ENCODE data around the gene COX6B2. TPM values are rescaled to one million over a fixed set of nuclear protein-coding genes. Genes with fewer than 3 reads are reported as not detected.
"Not testable (repeated sequence)": the region's sequence is repeated elsewhere in the genome, so short reads cannot be mapped to it uniquely, and the experiment has no call there.

COX6B2 gene
- total RNA-seq = under 1 TPM in 1 of 2 experiments, not detected in 1; 0.55 TPM

- POLR2A ChIA-PET = interaction anchor here (0.5 to 2.0 kb wide), 3 partner anchors 15 to 313 kb away, joined by 3 to 6 read pairs (median 4); partner anchors contain the start of gene KMT5C
- DNase-seq = no peak
- Mint-ChIP-seq H3K36me3 (no peaks in the 10 kb centered on the region), H3K4me3 (peak within 1 kb of the TSS; percentile 86), H3K27ac (no peak within 1 kb of the TSS), H3K27me3 (peaks cover 44% of the 10 kb centered on the region), H3K9me3 (no peaks in the 10 kb centered on the region), H3K4me1 (peaks cover 16% of the 10 kb centered on the region)
- ATAC-seq (ENCODE audit: low read depth) = no peak
These were observed at the start of gene COX6B2 for GRCh38 chr19:55354698-55355212. COX6B2 (minus strand) TSS chr19:55354719; CDS start chr19:55354521, 198 bp downstream.

DNA sequence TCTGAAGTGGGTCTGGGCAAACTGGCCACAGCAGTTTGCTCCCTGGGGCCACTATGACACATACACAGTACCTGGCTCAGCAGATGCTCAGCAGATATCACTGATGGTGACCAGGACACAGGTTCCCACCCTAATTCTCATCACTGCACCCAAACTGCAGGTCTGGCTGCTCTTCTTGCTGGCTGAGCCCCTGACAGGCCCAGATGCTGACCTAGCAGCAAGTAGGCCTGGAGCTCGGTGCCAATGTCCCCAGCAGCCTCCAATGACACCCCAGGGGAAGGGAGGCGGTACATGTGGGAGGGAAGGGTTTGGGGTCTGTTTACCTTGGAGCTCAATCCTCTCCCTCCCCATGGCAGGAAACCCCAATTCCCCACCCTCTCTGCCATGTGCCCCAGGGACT lies 48.0 kb upstream of the COX6B2 start:
- POLR2A ChIA-PET = interaction anchor here (2.1 to 12.9 kb wide), 2 partner anchors 12 to 19 kb away, joined by 7 to 211 read pairs; partner anchors contain the start of genes RPL28 and TMEM238
- H3K27me3 Mint-ChIP-seq = no peaks in the 10 kb centered on the region
- peaks cover 42% of the 10 kb centered on the region for H3K36me3 Mint-ChIP-seq
- DNase-seq (no peak), ATAC-seq (ENCODE audit: low read depth) (no peak)
- H3K4me3 Mint-ChIP-seq = no peak overlapping the region
- H3K4me1 Mint-ChIP-seq = peaks cover 35% of the 10 kb centered on the region
- H3K9me3 Mint-ChIP-seq = no peaks in the 10 kb centered on the region
- no peak overlapping the region for H3K27ac Mint-ChIP-seq

- not testable (repeated sequence) for ATAC-seq (ENCODE audit: low read depth); H3K27me3 Mint-ChIP-seq; H3K27ac Mint-ChIP-seq; DNase-seq; H3K4me3 Mint-ChIP-seq; H3K9me3 Mint-ChIP-seq
- peaks cover 32% of the 10 kb centered on the region for H3K4me1 Mint-ChIP-seq
- POLR2A ChIA-PET = interaction anchor here (12.9 kb wide), 1 partner anchor 10 kb away, joined by 211 read pairs; the partner anchor contains the start of gene RPL28
- H3K36me3 Mint-ChIP-seq = peaks cover 36% of the 10 kb centered on the region
These were observed 46.9 kb upstream of the COX6B2 start for GRCh38 chr19:55401390-55401789.

- H3K9me3 Mint-ChIP-seq = no peaks in the 10 kb centered on the region
- H3K27ac Mint-ChIP-seq = peak overlapping the region; percentile 54
- H3K36me3 Mint-ChIP-seq = peaks cover 26% of the 10 kb centered on the region
- ATAC-seq (ENCODE audit: low read depth) (no peak), DNase-seq (no peak)
- H3K4me1 Mint-ChIP-seq = peaks cover 23% of the 10 kb centered on the region
- H3K27me3 Mint-ChIP-seq = no peaks in the 10 kb centered on the region
- POLR2A ChIA-PET = interaction anchor here (1.5 to 12.9 kb wide), 3 partner anchors 8 to 17 kb away, joined by 9 to 211 read pairs (median 10); partner anchors contain the start of genes RPL28 and TMEM238
- H3K4me3 Mint-ChIP-seq = no peak overlapping the region
These were observed 46.0 kb upstream of the COX6B2 start for GRCh38 chr19:55400281-55401087.

GRCh38 chr19:55398200-55398925 lies 43.8 kb upstream of the COX6B2 start:
- POLR2A ChIA-PET = interaction anchor here (1.0 to 12.9 kb wide), 5 partner anchors 7 to 59 kb away, joined by 4 to 211 read pairs (median 9); partner anchors contain the start of genes KMT5C, RPL28, TMEM238 and UBE2S
- DNase-seq (no peak), ATAC-seq (ENCODE audit: low read depth) (no peak)
- Mint-ChIP-seq H3K9me3 (no peaks in the 10 kb centered on the region), H3K4me1 (peaks cover 14% of the 10 kb centered on the region), H3K36me3 (peaks cover 17% of the 10 kb centered on the region), H3K27me3 (no peaks in the 10 kb centered on the region), H3K27ac (peak overlapping the region; percentile 37), H3K4me3 (no peak overlapping the region)

DNA sequence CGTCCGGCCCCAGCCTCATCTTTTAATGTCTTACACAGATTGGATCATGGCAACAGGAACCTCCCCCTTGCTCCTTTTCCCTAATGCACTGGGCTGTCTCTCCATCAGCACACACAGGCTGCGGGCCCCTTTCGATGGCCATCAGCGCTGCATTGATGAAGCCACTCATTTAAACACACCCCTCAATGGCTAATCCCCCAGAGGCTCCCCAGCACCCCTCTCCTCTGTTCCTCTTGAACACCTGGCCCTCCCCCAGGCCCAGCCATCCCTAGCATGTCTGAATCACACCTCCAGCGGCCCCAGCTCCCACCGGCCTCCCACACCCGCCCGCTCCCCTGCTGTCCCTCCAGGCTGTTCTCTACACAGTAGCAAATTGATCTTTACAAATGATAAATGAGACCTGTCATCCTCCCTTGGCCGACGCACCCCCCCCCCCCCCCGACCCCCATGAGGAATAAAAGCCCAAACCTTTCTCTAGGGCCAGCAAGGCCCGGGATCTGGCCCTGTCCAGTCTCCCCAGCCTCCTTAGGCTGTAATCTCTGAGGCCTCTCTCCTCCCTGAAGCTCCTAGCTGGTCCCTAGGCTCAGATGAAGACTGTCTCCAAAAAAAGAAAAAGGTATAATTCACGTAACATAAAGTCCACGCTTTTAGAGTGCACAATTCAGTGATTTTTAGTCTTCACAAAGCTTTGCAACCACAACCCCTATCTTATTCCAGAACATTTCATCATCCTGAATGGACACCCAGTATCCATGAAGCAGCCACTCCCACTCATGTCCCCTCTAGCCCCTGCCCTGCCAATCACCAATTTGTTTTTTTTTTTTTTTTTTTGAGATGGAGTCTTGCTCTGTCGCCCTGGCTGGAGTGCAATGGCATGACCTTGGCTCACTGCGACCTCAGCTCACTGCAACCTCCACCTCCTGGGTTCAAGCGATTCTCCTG lies 38.6 kb upstream of the COX6B2 start:
- Mint-ChIP-seq H3K36me3 (peaks cover 10% of the 10 kb centered on the region), H3K27ac (no peak overlapping the region), H3K4me1 (peaks cover 16% of the 10 kb centered on the region), H3K9me3 (no peaks in the 10 kb centered on the region), H3K4me3 (no peak overlapping the region), H3K27me3 (no peaks in the 10 kb centered on the region)
- POLR2A ChIA-PET = interaction anchor here (0.5 to 11.0 kb wide), 4 partner anchors 9 to 111 kb away, joined by 3 to 211 read pairs (median 4); partner anchors contain the start of genes TMEM238 and UBE2S
- DNase-seq (no peak), ATAC-seq (ENCODE audit: low read depth) (no peak)

- no peak overlapping the region for H3K4me3 Mint-ChIP-seq
- peaks cover 24% of the 10 kb centered on the region for H3K4me1 Mint-ChIP-seq
- H3K9me3 Mint-ChIP-seq = no peaks in the 10 kb centered on the region
- H3K36me3 Mint-ChIP-seq = peaks cover 21% of the 10 kb centered on the region
- ATAC-seq (ENCODE audit: low read depth) (no peak), DNase-seq (no peak)
- POLR2A ChIA-PET = interaction anchor here (0.7 to 11.0 kb wide), 2 partner anchors 12 to 112 kb away, joined by 4 to 211 read pairs; partner anchors contain the start of gene UBE2S
- peak overlapping the region; percentile 22 for H3K27ac Mint-ChIP-seq
- no peaks in the 10 kb centered on the region for H3K27me3 Mint-ChIP-seq
These were observed 37.4 kb upstream of the COX6B2 start for GRCh38 chr19:55391702-55392615.

- no peaks in the 10 kb centered on the region for H3K9me3 Mint-ChIP-seq
These were observed 36.7 kb upstream of the COX6B2 start for GRCh38 chr19:55391191-55391670.

DNA sequence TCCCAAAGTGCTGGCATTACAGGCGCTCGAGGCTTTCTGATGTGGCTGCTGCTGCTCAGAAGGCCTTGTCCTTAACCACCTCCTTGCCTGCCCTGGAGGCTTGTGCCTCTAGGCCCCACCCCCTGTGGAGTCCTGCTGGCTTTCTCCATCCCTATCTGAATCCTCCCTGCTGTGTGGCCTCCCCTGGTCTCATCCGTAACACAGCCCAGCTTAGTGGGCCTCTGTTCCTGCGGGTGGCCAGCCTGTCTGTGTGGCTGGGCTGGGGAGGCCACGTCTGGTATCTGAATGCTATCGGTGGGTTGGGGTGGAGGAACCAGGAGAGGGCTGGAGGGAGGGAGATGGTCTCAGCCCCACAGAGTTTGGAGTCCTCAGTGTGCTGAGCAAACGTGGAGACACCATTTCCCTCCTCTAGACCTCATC lies 36.0 kb upstream of the COX6B2 start:
- no peaks in the 10 kb centered on the region for H3K9me3 Mint-ChIP-seq
- POLR2A ChIA-PET = interaction anchor here (0.6 to 11.0 kb wide), 4 partner anchors 13 to 453 kb away, joined by 3 to 211 read pairs (median 12); partner anchors contain the start of genes UBE2S and ZNF628
- no peak overlapping the region for H3K27ac Mint-ChIP-seq
- H3K27me3 Mint-ChIP-seq = no peaks in the 10 kb centered on the region
- ATAC-seq (ENCODE audit: low read depth) = no peak
- DNase-seq = no peak
- no peak overlapping the region for H3K4me3 Mint-ChIP-seq
- H3K36me3 Mint-ChIP-seq = peaks cover 34% of the 10 kb centered on the region
- H3K4me1 Mint-ChIP-seq = peaks cover 28% of the 10 kb centered on the region

More at GRCh38 chr19:55391191-55391670, 36.7 kb upstream of the COX6B2 start:
- Mint-ChIP-seq H3K36me3 (peaks cover 28% of the 10 kb centered on the region), H3K27ac (no peak overlapping the region), H3K4me3 (no peak overlapping the region), H3K27me3 (no peaks in the 10 kb centered on the region), H3K4me1 (peaks cover 28% of the 10 kb centered on the region)
- POLR2A ChIA-PET = interaction anchor here (0.6 to 11.0 kb wide), 3 partner anchors 12 to 454 kb away, joined by 3 to 211 read pairs (median 6); partner anchors contain the start of genes UBE2S and ZNF628
- DNase-seq (no peak), ATAC-seq (ENCODE audit: low read depth) (no peak)

- POLR2A ChIA-PET = interaction anchor here (0.8 to 11.0 kb wide), 3 partner anchors 14 to 1200 kb away, joined by 3 to 211 read pairs (median 19); partner anchors contain the start of genes MBOAT7 and UBE2S
- DNase-seq = no peak
- ATAC-seq (ENCODE audit: low read depth) = no peak
- Mint-ChIP-seq H3K4me3 (peak overlapping the region; percentile 40), H3K4me1 (peaks cover 31% of the 10 kb centered on the region), H3K27me3 (no peaks in the 10 kb centered on the region), H3K9me3 (no peaks in the 10 kb centered on the region), H3K27ac (peak overlapping the region; percentile 54), H3K36me3 (peaks cover 34% of the 10 kb centered on the region)
These were observed 35.1 kb upstream of the COX6B2 start for GRCh38 chr19:55389386-55390317.

Measured in activated naive CD8-positive, alpha-beta T cell treated with anti-CD3 and anti-CD28 coated beads, Interleukin-2, amount 10 ng/mL, durations not matched to agents 7 days and 5 days (primary cell).